NCI-H748 (cell line): ENCODE data around the gene MAP4K4.

Experiments used
- DNase-seq: peaks from one replicate; lab custom pipeline; 2025; ENCODE audit not compliant: unreplicated experiment; lab: John Stamatoyannopoulos, UW

The MAP4K4 gene

DNA sequence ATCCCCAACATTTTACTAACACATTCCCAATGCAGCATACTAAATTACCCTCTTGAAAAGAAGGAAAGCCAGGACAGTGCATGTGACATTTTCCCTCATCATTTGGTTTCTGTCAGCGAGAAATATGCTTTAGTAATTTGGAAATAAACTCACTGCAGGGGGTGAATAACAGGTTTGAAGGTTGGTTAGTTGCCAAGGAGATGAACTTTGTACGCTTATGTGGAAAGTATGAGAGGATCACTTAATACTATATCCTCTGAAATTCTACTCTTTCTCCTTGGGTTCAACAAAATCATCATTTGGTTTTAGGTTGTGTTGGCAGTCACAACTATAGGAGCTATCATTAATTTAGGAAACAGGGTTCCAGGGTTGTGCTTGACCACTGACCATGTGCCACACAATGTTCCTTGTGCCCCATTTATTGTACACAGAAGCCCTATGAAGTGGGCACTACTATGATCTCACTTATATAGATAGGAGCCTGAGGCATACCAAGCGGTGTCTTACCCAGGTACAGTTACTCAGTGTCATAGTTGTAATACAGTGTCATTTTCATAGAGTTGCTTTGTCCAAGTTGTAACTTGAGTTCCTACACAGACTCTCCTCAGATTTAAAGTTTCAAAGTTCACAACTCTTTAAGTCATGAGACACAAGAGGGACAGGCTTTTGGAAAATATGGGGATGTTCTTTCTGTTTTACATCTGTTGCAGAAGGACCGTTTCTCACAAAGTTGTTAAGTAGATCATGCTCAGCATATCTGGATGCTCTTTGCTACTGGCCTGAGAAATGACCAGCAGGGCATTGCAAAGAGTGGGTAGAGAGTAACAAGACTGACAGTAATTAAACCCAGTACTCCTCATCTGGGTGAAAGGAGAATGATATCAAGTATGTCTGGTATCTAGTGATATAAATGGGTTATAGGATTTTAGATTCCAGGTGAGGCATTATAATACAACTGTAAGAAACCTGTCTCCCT lies 91.8 kb downstream of the MAP4K4 start:
- no peak for DNase-seq

DNA sequence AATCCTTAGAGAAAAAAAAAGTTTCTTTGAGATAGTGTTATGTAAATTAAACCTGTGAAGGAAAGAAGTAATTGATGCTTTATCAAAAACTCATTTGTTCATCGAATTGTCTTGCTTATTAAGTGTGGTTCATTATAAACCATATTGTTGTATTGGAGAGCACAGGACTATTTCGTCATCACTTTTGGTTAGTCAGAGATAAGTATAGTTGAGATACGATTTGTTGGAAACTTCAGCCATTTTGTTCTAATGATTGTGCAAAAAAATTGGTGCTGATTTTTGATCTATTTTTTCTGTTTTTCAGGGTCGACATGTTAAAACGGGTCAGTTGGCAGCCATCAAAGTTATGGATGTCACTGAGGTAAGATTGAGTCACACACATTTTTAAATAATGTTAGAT lies 92.9 kb downstream of the MAP4K4 start:
- no peak for DNase-seq

DNA sequence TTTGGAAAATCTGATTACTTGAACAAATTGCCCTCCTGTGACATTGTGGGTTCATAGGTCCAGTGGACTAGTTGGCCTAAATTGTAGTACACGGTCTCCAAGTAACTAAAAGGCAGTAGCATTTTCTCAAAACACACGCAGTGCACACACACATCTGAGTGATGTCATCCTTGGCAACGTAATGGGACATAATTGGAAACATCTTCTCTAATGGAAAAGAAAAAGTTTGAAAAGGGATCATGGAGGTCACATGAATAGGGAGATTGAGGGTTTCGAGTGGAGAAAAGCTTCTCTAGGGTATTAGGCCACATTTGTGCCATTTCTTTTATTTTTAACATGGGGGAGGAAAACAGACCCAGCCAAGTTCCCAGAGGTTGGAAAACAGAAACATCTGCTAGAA lies 93.3 kb downstream of the MAP4K4 start:
- DNase-seq: no peak

DNA sequence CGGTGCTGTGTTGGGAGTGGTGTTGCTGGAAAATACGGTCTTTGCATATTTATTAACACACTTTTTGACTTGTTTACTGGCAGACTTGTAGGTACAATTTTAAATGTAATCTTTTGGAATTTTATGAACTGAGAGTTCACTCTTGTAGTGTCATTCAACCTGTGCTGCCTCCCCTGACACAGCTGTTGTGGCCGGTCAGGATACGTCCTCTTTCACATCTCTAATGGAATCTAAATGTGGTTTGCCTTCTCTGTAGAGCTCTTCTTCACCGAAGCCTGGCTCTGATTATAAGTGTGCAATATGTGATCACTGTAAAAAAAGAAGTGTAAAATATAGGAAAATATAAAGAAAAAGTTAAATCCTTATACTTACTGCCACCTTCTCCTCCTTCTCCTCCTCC lies 94.7 kb downstream of the MAP4K4 start:
- DNase-seq: no peak

DNA sequence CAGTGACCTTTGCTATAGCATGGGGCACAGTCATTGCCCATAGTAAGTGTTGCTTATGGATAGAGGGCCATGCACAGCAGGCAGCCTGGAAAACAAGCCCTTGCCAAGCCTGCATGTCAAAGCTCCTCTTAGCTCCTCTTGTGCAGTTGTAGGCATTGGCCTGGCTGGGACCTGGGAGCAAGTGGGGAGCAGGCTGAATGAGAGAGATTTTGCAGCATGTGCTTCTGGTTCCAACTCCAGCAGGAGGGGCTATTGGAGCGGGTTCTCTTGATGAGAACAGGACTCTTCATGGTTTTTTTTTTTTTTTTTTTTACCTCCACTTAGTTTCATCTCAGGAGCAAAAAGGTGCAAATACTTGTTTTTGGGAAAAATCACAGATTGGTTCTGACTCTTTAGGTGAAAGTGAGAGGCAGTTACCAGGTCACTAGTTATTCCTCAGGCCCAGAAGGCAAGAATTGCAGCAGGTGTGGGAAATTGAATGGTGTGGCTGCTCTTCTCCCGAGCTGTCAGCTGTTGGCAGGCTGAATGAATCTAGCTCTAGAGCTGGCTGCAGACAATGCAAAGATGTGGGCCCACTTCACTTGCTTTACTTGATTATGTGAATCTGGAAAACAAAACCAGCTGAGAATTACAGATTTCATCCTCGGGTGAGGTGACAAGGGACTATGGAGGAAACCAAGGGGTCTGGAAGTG lies 95.9 kb downstream of the MAP4K4 start:
- DNase-seq: no peak

DNA sequence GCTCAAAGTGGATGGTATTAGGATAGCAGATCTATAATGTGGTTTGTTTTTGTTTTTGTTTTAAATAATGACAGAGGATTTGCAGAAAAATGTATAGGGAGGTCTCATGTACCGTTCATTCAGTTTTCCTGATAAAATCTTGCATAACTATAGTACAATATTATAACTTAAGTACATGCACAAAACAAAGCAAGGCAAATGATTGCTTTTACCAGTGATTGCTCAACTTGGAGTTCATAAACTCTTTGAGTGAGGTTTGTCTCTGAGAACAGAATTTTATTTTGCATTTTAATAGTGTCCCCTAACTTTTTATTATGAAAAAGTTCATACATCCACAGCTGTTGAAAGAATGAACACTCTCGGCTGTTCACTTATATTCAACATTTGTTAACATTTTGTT lies 96.6 kb downstream of the MAP4K4 start:
- DNase-seq: no peak

DNA sequence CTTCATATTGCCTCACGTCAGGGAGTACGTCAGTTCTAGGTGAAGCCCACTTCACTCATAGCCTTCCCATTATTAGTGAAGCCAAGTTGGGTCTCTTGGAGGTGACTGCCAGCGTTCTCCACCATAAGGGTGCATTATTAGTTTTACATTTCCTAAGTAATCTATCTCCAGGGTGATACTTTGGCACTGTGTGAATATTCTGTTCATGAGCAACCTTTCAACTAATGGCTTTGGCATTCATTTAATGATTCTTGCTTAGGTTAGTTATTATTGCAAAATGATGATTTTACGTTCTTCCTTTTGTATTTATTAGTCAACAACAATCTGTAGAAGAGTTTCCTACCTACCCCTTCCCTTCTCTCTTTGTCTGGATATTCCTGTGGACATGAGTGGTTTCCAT lies 97.5 kb downstream of the MAP4K4 start:
- no peak for DNase-seq

DNA sequence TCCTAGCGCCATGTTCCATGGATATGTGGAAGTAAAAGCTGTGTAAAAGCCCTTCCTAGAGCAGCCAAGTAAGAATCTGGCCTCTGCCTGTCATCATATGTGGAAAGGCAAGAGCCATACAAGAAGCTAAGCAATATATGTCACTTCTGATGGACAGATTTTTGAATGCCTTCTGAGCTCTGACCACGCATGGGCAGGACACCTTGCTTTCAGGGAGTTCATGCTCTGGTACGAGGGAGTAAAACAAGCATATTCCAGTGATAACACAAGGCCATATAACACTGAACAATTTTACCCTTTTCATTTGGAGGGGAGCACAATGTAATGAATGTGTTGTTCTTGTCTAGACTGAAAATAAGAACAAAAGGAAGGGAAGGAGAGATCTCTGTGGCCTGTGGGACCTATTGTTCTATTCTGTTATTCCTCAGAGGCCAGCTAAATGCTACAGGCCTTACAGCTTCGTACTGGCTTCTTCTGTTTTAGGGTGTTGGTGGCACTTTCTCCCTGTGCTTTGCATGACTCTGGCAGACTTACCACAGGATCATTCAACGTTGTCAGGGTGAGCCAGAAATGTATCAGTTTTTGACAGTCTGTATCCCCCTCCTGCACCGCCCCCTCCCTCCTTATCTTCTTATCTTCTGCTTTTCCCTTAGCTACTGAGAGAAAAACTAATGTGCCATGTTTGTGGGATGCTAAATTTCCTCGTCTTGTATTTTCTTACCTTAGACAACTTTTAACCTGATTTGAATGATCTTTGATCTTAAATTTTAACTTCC lies 99.5 kb downstream of the MAP4K4 start:
- DNase-seq: no peak

DNA sequence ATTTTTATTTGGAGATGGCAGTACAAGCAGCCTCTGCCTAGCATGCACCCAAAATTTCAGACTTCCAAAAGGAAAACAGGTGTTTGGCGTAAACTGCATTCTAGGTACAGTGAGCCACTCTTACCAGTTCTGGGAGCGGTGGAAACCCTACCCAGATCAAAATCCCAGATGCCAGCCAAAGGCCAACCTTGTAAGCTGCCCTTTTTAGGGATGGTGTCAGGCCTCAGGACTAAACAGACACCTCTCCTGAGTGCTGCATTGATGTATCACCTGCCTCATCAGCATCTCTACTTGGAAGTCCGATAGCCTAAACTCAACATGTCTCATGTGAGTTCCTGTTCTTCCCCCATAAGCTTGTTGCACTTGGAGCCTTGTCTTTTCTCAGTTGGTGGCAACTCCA lies 104.0 kb downstream of the MAP4K4 start:
- DNase-seq: no peak

DNA sequence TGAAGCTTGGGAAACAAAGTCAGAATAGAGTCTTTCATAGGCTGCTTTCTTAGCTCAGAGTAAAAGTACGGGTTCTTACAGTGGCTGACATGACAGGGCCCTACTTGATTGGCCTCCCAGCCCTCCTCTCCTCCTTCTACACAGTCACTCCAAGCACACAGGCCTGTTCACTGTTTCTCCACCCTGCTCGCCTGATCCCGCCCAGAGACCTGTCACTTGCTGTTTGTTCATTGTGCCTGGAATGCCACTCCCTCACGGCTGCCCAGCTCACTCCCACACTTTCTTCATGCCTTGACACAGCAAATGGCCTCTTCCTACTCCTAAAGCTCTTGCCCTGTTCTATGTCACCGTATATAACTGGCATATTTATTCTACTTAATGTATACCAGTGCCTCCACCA lies 104.8 kb downstream of the MAP4K4 start:
- no peak for DNase-seq

DNA sequence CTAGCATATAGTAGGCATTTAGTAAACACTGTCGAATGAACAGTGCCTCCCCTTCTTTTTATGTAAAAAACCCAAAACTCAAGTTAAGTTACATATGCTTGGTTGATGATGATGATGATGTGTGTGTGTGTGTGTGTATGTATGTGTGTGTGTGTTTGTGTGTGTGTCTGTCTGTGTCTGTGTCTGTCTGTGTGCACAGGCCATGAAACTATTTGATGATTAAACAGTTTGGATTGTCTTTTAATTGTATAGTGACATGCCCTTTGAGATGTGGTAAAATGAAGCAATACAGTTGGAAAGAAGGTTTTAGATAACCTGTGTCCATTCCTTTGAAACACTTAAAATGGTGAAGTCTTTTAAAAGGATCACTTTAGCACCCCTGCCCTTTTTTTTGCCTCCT lies 105.6 kb downstream of the MAP4K4 start:
- DNase-seq: no peak

DNA sequence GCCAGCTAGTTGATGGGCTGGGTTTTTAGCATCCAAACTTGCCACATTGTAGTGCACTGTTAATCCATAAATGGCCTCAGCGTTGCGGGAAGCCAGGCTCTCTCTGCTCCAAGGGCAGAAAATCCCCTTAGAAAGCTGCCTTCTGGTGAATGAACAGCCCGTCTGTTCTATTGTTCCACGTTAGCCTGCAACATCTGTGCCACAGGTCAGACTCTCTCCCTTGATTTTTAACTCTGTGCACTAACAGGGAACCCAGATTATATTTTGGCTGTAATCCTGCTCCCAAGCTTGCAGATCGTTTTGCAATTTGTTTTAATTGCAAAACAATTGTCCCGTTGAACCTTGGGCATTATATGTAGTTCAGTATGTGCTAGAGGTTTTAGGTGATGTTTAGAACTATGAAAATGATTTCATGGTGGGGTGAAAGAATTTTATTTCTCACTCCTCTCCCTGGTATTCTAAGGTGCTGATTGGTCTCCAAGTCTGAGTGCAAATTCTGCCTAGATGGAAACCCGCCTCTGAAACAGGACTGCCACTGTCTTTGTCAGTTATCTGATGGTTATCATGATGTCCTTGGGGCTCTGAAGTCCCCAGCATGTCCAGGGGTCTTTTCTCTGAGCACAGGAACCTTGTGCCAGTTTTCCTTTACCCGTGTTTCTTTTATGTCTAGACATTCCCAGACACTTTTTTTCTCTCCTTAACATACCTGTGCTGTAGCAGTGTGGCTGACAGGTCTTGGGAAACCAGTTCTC lies 106.6 kb downstream of the MAP4K4 start:
- no peak for DNase-seq

DNA sequence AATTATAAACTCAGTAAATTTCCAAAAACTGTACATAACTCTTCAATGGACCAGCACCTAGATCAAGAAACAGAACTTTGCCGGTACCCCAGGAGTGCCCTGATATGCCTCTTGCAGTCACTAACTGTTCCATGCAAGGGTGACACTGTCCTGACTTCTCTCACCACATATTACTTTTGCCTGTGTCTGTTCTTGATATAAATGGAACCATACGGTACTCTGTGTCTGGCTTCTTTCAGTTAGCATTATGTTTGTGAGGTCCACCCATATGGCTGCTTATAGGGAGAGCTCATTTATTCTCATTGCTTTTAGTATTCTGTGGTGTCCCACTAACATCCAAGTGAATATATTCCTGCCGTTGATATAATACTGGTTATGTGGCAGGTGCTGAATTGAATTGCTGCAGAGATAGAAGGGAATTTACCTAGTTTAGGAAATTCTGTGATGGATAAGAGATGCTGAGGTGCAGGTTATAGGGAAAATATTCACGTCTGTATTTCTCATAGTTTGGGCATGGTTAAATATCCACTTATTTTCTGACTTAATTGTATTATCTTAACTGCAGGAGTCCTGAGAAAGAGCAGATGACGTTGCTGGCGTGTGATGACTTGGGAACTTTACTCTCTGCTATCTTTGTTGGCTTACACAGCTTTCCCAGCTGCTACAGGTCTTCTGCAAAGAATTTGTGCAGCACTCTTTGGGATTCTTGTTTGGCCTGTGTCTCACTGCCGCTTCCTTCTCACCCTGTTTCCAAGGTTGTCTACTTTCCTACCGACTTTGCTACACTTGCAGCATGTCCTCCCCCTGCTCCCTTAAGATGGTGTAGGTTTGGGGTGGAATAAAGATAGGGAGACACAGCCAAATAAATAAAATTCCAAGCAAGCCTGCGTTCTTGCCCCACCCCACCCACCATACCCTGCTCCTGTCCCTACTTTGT lies 107.9 kb downstream of the MAP4K4 start:
- DNase-seq: no peak

DNA sequence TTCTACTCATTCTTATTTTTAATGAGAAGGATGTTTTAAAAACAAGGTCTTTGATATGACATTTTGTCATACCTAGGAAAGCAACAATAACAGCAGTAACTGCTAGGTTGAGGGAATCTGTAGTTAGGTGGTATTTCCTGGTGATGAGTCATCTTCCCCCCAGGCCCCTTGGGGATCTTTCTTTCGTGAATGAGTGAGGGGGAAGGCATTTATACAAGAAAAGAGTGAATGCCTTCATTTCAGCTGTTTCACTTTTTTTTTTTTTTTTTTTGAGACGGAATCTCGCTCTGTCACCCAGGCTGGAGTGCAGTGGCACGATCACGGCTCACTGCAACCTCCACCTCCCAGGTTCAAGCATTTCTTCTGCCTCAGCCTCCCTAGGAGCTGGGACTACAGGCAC lies 108.6 kb downstream of the MAP4K4 start:
- DNase-seq: no peak

DNA sequence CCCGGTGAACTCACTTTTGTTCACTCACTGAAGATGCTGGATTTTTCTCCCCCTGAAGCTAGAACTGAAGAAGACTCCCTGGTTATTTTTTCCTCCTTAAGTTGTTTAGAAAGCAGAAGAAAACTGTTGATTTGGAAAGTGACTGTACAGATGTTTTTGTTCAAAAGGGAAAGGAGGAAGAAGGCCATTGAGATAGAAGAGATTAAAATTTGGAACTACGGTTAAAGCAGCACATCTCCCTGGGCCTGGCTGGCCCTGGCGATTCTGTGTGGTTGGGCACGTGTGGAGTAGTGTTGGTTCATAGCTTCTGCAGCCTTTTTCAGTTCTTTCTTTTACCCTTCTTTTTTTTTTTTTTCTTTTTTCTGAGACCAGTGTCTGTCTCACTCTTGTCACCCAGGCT lies 109.2 kb downstream of the MAP4K4 start:
- DNase-seq: no peak

DNA sequence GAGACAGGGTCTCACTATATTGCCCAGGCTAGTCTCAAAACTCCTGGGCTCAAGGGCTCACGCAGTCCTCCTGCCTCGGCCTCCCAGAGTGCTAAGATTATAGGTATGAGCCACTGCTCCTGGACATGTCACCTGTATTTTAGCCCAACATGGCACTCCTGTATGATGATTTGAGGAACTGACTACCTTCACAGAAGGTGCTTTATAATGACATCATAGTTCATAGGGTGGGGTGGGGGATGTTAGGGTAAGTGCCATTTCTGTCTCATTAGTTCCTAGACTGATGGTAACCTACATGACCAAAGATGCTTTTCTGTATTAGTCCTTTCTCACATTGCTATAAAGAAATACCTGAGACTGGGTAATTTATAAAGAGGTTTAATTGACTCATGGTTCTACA lies 109.7 kb downstream of the MAP4K4 start:
- DNase-seq: no peak

DNA sequence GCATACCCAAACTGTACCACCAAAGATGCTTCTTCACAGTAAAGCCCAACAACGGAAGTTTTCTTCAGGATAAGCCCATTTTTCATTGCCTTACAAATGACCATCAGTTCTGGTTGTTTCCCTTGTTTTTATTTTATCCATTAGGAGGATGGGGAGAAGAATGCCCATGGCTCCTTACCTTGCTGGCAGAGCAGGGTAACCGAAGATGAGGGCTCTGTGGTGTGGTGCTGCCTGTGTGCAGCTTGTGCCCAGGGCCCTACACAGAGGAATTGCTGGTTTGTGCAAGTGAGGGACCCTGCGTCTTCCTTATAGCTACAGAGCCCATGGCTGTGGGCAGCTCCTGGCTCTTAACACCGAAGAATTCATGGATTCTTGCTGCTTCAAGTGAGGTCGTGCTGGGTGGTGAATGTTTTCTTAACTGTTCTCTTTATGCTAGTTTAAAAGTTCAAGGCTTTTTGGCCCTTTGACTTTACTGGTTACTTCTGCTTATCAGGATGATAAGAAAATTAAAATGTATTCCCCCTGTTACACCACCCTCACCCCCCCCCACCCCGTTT lies 110.6 kb downstream of the MAP4K4 start:
- no peak for DNase-seq

DNA sequence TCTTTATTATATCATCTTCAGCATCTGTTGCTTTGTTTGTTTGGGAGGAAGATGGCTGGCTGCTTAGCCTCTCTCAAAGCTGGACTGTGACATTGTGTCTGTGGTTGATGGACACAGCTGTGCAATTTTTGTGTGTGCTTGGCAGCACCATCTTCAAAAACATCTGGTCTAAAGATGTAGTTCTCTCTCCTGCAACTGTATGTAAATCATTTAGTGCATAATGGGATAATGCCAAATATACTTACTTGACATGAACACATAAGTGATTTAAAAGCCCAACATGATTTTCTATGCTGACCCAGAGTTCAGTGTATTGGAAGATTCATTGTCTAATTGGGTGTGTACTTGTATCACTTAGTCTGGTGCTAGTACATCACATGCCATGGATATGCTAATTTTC lies 112.2 kb downstream of the MAP4K4 start:
- DNase-seq: no peak

DNA sequence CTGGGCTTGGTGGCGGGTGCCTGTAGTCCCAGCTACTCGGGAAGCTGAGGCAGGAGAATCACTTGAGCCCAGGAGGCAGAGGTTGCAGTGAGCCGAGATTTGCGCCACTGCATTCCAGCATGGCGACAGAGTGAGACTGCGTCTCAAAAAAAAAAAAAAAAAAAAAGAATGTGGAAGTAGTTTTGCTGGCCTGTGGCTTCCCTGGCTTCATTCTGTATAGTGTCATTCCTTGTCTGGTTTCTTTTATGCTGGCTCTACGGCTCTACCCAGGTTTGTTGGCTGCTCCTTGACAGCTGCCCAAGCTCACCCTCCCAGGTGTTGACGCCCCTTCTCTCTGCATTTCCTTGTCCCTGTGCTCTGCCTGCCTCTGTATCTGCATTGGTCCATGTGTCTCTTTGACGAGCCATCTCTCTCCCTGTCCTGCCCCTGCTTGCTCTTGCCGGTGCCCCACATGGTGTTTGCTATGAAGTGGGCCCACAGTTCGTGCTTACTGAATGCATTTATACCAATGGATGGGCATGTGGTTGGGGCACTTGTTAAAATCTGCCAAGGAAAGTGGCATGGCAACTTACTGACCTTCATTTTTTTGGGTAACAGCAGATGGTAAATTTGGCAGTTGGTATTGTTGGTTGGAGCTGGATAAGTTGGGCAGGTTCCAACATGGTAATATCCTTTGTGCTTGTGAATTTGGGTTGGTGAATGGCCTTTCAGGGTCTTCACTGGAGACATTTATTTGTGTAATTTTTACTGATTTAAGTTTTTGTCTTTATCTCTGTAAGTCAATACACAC lies 113.9 kb downstream of the MAP4K4 start:
- no peak for DNase-seq
